Measurements from ENCODE around the gene APOBEC3B.
"Not testable (repeated sequence)": the region's sequence is repeated elsewhere in the genome, so short reads cannot be mapped to it uniquely, and the experiment has no call there.

The APOBEC3B gene

GRCh38 chr22:38954414-38955043 is 27.6 kb upstream of the APOBEC3B start:
- H3K27ac ChIP-seq = no peak overlapping the region
- TF ChIP-seq CTCF (conservative IDR thresholded peaks at IDR 0.05; ENCODE audit: low read depth) = no peak
- no peak for DNase-seq (ENCODE audit: low spot score)
- ChIA-PET CTCF (no interaction called here), POLR2A (ENCODE audit: low non-redundant PET) (no interaction called here)

- no peak overlapping the region for H3K27ac ChIP-seq
- DNase-seq (ENCODE audit: low spot score) = no peak
- no peak for TF ChIP-seq CTCF (conservative IDR thresholded peaks at IDR 0.05; ENCODE audit: low read depth)
- POLR2A ChIA-PET (ENCODE audit: low non-redundant PET) = no interaction called here
- CTCF ChIA-PET = no interaction called here
These were observed 26.8 kb upstream of the APOBEC3B start for GRCh38 chr22:38955250-38955905.

DNA sequence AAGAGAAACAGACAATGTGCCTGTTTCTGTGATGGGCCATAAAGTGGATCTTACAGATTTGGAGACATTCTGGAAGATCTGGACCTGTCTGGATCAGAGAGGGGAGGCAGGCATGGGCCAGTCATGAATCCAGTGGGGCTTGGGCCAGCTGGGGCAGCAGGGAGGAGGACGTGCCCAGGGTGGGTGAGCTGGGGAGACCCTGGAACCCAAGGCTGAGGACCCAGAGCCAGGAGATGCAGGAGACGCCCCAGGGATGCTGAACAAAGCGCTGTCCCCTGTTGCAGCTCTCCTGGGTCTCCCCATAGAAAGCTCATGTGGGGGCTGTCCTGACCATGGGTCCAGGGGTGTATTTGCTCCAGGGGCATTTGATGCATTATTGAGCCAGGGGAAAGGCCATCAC is 26.2 kb upstream of the APOBEC3B start:
- no peak for DNase-seq (ENCODE audit: low spot score)
- POLR2A ChIA-PET (ENCODE audit: low non-redundant PET) = no interaction called here
- H3K27ac ChIP-seq = no peak overlapping the region
- TF ChIP-seq CTCF (conservative IDR thresholded peaks at IDR 0.05; ENCODE audit: low read depth) = no peak
- CTCF ChIA-PET = no interaction called here

GRCh38 chr22:38956551-38956950 is 25.6 kb upstream of the APOBEC3B start:
- no peak overlapping the region for H3K27ac ChIP-seq
- TF ChIP-seq CTCF (conservative IDR thresholded peaks at IDR 0.05; ENCODE audit: low read depth) = no peak
- no peak for DNase-seq (ENCODE audit: low spot score)
- ChIA-PET CTCF (no interaction called here), POLR2A (ENCODE audit: low non-redundant PET) (no interaction called here)

- TF ChIP-seq CTCF (conservative IDR thresholded peaks at IDR 0.05; ENCODE audit: low read depth) = no peak
- H3K27ac ChIP-seq = no peak within 1 kb of the TSS
- POLR2A ChIA-PET (ENCODE audit: low non-redundant PET) = no interaction called here
- peak; percentile 13 for DNase-seq (ENCODE audit: low spot score)
- CTCF ChIA-PET = no interaction called here
These were observed 24.9 kb upstream of the APOBEC3B start, which contains the start of gene APOBEC3A for GRCh38 chr22:38957046-38957770. Gene APOBEC3A (plus strand): TSS chr22:38957609. CDS start chr22:38957692, 83 bp downstream.

DNA sequence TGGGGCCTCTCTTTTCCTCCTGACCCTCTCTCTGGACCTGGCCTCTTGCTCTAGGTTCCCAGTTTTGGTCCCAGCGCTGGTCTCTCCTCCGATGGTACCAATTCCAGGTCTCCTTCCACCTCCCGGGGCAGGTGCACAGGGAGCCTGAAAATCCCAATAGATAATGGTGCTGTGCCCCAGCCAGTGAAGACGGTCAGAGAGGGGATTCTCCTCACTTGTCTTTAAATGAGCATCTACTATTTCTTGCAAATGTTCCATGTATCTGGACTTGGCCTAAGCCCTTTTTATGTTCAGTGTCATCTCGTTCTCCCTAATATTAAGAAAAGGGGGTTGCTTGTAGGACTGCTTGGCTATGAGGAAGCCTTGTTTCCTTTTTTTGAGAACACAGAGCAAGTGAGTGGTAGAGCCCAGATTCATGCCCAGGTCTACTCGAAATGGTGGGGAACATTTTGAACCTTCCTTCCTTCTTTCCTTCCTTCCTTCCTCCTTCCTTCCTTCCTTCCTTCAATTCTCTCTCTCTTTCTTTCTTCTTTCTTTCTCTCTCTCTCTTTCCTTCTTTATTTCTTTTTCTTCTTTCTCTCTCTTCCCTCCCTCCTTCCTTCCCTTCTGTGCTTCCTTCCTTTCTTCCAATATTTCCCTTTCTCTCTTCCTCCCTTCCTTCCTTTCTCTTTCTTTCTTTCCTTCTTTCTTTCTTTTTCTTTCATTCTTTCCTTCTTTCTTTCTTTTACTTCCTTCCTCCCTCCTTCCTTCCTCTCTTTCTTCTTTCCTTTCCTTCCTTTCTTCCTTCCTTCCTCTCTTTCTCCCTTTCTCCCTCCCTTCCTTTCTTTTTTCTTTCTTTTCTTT is 24.1 kb upstream of the APOBEC3B start:
- no peak for TF ChIP-seq CTCF (conservative IDR thresholded peaks at IDR 0.05; ENCODE audit: low read depth)
- ChIA-PET CTCF (no interaction called here), POLR2A (ENCODE audit: low non-redundant PET) (no interaction called here)
- no peak for DNase-seq (ENCODE audit: low spot score)
- H3K27ac ChIP-seq = no peak overlapping the region

GRCh38 chr22:38958651-38958943 is 23.6 kb upstream of the APOBEC3B start:
- H3K27ac ChIP-seq; DNase-seq (ENCODE audit: low spot score); CTCF ChIA-PET; POLR2A ChIA-PET (ENCODE audit: low non-redundant PET): not testable (repeated sequence)
